Brain pericyte (primary cell): ENCODE results near the gene OSTN.

Source experiments
- DNase-seq: peaks from one replicate; pipeline ENCODE4 v3.0.0-alpha.2; 2012; ENCODE audit warnings: low read depth, low spot score

The OSTN gene

DNA sequence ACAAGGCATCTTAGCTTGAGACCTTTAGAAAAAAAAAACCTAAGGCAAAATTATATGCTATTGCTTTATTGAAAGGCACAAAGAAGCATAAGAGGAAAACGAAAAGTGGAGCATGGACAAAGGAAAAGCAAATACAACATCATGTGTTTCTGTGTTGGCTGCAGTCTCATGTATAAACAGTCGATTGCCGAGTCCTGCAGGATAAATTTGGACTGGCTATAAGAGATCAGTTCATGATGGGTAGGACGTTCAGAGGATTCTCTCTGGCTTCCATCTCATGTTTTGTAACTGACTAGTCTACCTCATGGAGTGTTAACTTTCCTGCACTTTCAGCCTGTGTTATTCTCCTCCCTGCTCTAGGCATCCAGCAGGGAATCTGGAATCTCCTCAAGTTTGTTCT is 108.3 kb downstream of the OSTN start:
- DNase-seq: no peak

DNA sequence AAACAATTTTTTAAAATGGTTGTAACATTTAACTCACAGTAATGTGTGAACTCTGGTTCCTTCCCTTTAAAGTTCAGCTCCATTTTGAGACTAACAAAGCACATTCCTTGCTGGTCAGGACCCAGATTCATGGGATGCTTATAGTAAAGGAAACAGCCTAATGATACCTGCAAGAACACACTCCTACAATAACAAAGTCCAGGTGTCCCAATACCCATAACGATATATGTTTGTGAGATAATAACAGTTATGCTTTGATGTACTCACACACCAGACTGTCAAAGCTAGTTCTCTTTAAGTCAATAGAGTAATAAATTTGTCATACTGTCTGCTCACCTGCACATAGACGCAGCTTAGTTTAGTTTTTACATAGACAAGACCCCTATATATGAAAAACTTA is 114.3 kb downstream of the OSTN start:
- DNase-seq: no peak

DNA sequence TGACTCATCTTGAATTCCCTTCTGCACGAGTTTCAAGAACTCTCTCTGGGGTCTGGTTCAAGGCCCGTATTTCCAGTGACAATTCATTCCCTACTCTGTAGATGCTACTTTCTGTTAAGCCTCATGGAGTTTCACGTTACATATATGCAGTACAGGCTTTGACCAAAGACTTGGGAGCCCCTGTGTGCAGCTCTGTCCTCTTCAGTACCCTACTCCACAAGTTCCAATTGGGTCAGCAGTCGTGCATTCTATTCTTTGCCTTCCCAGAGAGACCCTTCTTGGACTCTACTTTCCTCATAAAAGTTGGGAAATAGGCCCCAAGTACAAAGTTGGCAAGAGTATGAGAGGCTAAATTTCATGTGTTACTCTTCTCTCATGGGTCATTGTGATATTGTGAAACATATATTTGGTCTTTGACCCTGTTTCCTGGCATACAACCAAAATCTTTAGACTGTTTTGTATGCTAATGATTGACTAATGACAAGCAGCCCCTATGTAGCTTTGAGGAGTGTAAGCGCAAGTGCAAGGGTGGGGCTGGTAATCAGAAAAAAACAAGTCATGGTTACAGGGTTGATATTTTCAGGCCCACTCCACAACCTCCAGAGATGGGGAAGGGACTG is 115.2 kb downstream of the OSTN start:
- DNase-seq: no peak
